ENCODE results near the gene FADS2. TPM values are rescaled to one million over a fixed set of nuclear protein-coding genes. Genes with fewer than 3 reads are reported as not detected.

Gene FADS2
- total and polyA plus RNA-seq, 2 experiments from 2014 or later: 124 to 392 TPM

GRCh38 chr11:61869429-61869707, 41.3 kb downstream of the FADS2 start (continued):
- no peak for TF ChIP-seq ZNF462 (CRISPR knock-in tag; IDR thresholded peaks at IDR 0.05)
- no peak for TF ChIP-seq EZH2phosphoT487 (IDR thresholded peaks at IDR 0.05; ENCODE audit: unreplicated experiment)
- TF ChIP-seq JUNB (IDR thresholded peaks at IDR 0.05; ENCODE audit: unreplicated experiment): no peak
- TF ChIP-seq ETS1 (IDR thresholded peaks at IDR 0.05): no peak
- no peak for TF ChIP-seq STAT1 (IDR thresholded peaks at IDR 0.05; ENCODE audit: unreplicated experiment)
- no peak for TF ChIP-seq EZH2 (IDR thresholded peaks at IDR 0.05; ENCODE audit: low read depth, unreplicated experiment)
- no peak for TF ChIP-seq ZNF331 (CRISPR knock-in tag; IDR thresholded peaks at IDR 0.05; ENCODE audit: low read depth)
- TF ChIP-seq CREB1 (CRISPR knock-in tag; IDR thresholded peaks at IDR 0.05; ENCODE audit: low read depth): no peak

GRCh38 chr11:61869708-61870451, 41.8 kb downstream of the FADS2 start:
- Histone ChIP-seq H3K36me3 (ENCODE audit: insufficient read depth) (peaks cover 3% of the 10 kb centered on the region; the same call in 1 of the 2 replicates), H3K9me2 (ENCODE audit: insufficient read depth) (no peaks in the 10 kb centered on the region), H3K4me3 (no peak overlapping the region), H3K79me2 (replicated peaks; ENCODE audit: insufficient read depth) (no peaks in the 10 kb centered on the region), H3K4me1 (ENCODE audit: insufficient read depth) (peaks cover 16% of the 10 kb centered on the region), H2AFZ (no peak overlapping the region), H4K20me1 (replicated peaks; ENCODE audit: insufficient read depth) (no peaks in the 10 kb centered on the region), H3K4me2 (no peak overlapping the region), H3K27ac (ENCODE audit: low read depth) (no peak overlapping the region), H3F3A (replicated peaks; ENCODE audit: low read depth) (peaks cover 17% of the 10 kb centered on the region; the same call in 1 of the 2 replicates), H3K27me3 (ENCODE audit: insufficient read depth) (no peaks in the 10 kb centered on the region)
- Mint-ChIP-seq H3K4me1 (peaks cover 29% of the 10 kb centered on the region), H3K27me3 (ENCODE audit: insufficient read depth, low read depth, poor library complexity) (peaks cover 19% of the 10 kb centered on the region), H3K4me3 (no peak overlapping the region), H3K36me3 (ENCODE audit: low read depth) (peaks cover 11% of the 10 kb centered on the region), H3K27ac (no peak overlapping the region), H3K9me3 (no peaks in the 10 kb centered on the region)
- no peak for DNase-seq (ENCODE audit: low spot score)
- no peak; the same call in 2 of the 3 replicates for ATAC-seq
- TF ChIP-seq NANOG (IDR thresholded peaks at IDR 0.05; ENCODE audit: borderline replicate concordance) (no peak), JUNB (IDR thresholded peaks at IDR 0.05; ENCODE audit: unreplicated experiment) (no peak), ZNF114 (CRISPR knock-in tag; IDR thresholded peaks at IDR 0.05) (no peak), ETS1 (IDR thresholded peaks at IDR 0.05) (no peak), EZH2phosphoT487 (IDR thresholded peaks at IDR 0.05; ENCODE audit: unreplicated experiment) (no peak), CTCF (conservative IDR thresholded peaks at IDR 0.05; ENCODE audit: low read depth in 2 of 2) (no peak), POLR2AphosphoS5 (IDR thresholded peaks at IDR 0.05; ENCODE audit: low read depth) (no peak), EZH2 (IDR thresholded peaks at IDR 0.05; ENCODE audit: low read depth, unreplicated experiment) (no peak), STAT1 (IDR thresholded peaks at IDR 0.05; ENCODE audit: unreplicated experiment) (no peak)
